ENCODE measurements around the gene SEMA5A.

Gene SEMA5A

GRCh38 chr5:9423571-9423970 lies 122.3 kb downstream of the SEMA5A start (continued):
- no peak for TF ChIP-seq ZNF184 (tag by site-specific recombination; IDR thresholded peaks at IDR 0.05)
- no peak for TF ChIP-seq ZNF837 (tag by site-specific recombination; IDR thresholded peaks at IDR 0.05)
- no peak for TF ChIP-seq HOXA7 (CRISPR knock-in tag; IDR thresholded peaks at IDR 0.05; ENCODE audit: borderline replicate concordance)

DNA sequence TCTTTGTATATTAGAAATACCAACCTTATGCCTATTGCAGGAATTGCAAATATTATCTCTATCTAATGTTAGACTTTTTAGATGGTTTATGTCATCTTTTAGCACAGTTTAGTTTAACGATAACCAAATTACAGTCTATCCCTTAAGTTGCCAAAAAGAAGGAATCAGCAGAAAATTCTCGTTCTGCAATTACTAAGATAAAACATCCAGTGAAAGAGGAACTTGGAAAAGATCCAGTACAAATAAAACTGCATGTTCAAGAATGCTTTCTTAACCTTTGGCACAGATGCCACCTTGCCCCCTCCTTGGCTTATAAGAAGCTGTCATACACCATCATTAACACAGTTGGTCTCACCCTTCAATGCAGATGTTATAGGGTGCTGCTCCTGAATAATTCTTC lies 124.0 kb downstream of the SEMA5A start:
- Histone ChIP-seq H3K36me3 (ENCODE audit: control insufficient read depth in 2 of 2, insufficient read depth in 1 of 2, low read length in 2 of 2) (no peaks in the 10 kb centered on the region), H3K4me1 (ENCODE audit: control insufficient read depth, insufficient read depth, low read length) (peaks cover 17% of the 10 kb centered on the region), H3K27ac (ENCODE audit: extremely low read depth, low read depth, low read length) (no peak overlapping the region), H3K4me3 (ENCODE audit: low read depth, low read length) (no peak overlapping the region), H3K9me3 (ENCODE audit: control insufficient read depth, insufficient read depth, low read depth, low read length) (peaks cover 2% of the 10 kb centered on the region; the same call in 1 of the 2 replicates)
- TF ChIP-seq BCL11B (tag by site-specific recombination; IDR thresholded peaks at IDR 0.05; ENCODE audit: low read depth) (no peak), ZNF16 (tag by site-specific recombination; IDR thresholded peaks at IDR 0.05; ENCODE audit: low read depth) (no peak)
- POLR2A ChIA-PET: no interaction called here
- CTCF ChIA-PET: no interaction called here

DNA sequence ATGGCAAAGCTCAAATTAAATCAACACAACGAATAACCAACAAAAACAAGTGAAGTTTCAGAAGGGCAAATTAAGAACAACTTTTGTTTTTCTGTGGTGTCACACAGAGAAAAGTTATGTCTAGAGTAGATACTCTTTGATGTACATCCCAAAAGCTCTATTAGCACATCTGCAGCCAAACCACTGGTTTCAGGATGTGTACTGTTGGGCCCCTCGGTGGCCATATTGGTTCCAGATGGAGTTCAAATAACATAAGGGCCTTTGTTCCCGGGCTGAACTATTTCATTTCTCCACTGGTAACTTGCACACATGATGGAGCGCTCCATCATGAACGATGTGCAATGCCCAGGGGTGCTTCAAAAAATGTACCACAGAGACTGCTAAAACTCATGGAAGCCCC lies 126.1 kb downstream of the SEMA5A start:
- H3K9me3 ChIP-seq (ENCODE audit: control insufficient read depth, insufficient read depth, low read depth, low read length): peaks cover 2% of the 10 kb centered on the region; the same call in 1 of the 2 replicates
- no peaks in the 10 kb centered on the region for H3K36me3 ChIP-seq (ENCODE audit: control insufficient read depth in 2 of 2, insufficient read depth in 1 of 2, low read length in 2 of 2)
- H3K4me3 ChIP-seq (ENCODE audit: low read depth, low read length): no peak overlapping the region
- CTCF ChIA-PET: interaction anchor here (0.5 kb wide), 1 partner anchor 58 kb away, joined by 3 read pairs; no protein-coding TSS in a partner anchor
- POLR2A ChIA-PET: no interaction called here
- no peak for TF ChIP-seq PRDM1 (tag by site-specific recombination; IDR thresholded peaks at IDR 0.05)
- TF ChIP-seq, protein P1, sequence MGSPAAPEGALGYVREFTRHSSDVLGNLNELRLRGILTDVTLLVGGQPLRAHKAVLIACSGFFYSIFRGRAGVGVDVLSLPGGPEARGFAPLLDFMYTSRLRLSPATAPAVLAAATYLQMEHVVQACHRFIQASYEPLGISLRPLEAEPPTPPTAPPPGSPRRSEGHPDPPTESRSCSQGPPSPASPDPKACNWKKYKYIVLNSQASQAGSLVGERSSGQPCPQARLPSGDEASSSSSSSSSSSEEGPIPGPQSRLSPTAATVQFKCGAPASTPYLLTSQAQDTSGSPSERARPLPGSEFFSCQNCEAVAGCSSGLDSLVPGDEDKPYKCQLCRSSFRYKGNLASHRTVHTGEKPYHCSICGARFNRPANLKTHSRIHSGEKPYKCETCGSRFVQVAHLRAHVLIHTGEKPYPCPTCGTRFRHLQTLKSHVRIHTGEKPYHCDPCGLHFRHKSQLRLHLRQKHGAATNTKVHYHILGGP (tag by site-specific recombination; IDR thresholded peaks at IDR 0.05): no peak
- TF ChIP-seq, protein P2, sequence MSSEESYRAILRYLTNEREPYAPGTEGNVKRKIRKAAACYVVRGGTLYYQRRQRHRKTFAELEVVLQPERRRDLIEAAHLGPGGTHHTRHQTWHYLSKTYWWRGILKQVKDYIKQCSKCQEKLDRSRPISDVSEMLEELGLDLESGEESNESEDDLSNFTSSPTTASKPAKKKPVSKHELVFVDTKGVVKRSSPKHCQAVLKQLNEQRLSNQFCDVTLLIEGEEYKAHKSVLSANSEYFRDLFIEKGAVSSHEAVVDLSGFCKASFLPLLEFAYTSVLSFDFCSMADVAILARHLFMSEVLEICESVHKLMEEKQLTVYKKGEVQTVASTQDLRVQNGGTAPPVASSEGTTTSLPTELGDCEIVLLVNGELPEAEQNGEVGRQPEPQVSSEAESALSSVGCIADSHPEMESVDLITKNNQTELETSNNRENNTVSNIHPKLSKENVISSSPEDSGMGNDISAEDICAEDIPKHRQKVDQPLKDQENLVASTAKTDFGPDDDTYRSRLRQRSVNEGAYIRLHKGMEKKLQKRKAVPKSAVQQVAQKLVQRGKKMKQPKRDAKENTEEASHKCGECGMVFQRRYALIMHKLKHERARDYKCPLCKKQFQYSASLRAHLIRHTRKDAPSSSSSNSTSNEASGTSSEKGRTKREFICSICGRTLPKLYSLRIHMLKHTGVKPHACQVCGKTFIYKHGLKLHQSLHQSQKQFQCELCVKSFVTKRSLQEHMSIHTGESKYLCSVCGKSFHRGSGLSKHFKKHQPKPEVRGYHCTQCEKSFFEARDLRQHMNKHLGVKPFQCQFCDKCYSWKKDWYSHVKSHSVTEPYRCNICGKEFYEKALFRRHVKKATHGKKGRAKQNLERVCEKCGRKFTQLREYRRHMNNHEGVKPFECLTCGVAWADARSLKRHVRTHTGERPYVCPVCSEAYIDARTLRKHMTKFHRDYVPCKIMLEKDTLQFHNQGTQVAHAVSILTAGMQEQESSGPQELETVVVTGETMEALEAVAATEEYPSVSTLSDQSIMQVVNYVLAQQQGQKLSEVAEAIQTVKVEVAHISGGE (tag by site-specific recombination; conservative IDR thresholded peaks at IDR 0.05; ENCODE audit: low read depth): no peak
- TF ChIP-seq, protein P3, sequence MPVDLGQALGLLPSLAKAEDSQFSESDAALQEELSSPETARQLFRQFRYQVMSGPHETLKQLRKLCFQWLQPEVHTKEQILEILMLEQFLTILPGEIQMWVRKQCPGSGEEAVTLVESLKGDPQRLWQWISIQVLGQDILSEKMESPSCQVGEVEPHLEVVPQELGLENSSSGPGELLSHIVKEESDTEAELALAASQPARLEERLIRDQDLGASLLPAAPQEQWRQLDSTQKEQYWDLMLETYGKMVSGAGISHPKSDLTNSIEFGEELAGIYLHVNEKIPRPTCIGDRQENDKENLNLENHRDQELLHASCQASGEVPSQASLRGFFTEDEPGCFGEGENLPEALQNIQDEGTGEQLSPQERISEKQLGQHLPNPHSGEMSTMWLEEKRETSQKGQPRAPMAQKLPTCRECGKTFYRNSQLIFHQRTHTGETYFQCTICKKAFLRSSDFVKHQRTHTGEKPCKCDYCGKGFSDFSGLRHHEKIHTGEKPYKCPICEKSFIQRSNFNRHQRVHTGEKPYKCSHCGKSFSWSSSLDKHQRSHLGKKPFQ (tag by site-specific recombination; IDR thresholded peaks at IDR 0.05): no peak
- TF ChIP-seq, protein P4, sequence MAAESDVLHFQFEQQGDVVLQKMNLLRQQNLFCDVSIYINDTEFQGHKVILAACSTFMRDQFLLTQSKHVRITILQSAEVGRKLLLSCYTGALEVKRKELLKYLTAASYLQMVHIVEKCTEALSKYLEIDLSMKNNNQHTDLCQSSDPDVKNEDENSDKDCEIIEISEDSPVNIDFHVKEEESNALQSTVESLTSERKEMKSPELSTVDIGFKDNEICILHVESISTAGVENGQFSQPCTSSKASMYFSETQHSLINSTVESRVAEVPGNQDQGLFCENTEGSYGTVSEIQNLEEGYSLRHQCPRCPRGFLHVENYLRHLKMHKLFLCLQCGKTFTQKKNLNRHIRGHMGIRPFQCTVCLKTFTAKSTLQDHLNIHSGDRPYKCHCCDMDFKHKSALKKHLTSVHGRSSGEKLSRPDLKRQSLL (tag by site-specific recombination; IDR thresholded peaks at IDR 0.05): no peak
- no peak for TF ChIP-seq HOXD13 (CRISPR knock-in tag; IDR thresholded peaks at IDR 0.05; ENCODE audit: borderline replicate concordance)
- TF ChIP-seq ZNF645 (tag by site-specific recombination; IDR thresholded peaks at IDR 0.05): no peak
- no peak for TF ChIP-seq MEIS1 (CRISPR knock-in tag; IDR thresholded peaks at IDR 0.05; ENCODE audit: borderline replicate concordance)
- TF ChIP-seq, protein P5, sequence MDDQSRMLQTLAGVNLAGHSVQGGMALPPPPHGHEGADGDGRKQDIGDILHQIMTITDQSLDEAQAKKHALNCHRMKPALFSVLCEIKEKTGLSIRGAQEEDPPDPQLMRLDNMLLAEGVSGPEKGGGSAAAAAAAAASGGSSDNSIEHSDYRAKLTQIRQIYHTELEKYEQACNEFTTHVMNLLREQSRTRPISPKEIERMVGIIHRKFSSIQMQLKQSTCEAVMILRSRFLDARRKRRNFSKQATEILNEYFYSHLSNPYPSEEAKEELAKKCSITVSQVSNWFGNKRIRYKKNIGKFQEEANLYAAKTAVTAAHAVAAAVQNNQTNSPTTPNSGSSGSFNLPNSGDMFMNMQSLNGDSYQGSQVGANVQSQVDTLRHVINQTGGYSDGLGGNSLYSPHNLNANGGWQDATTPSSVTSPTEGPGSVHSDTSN (CRISPR knock-in tag; IDR thresholded peaks at IDR 0.05): no peak
- TF ChIP-seq ZNF791 (tag by site-specific recombination; IDR thresholded peaks at IDR 0.05): no peak
- no peak for TF ChIP-seq ZIC2 (tag by site-specific recombination; IDR thresholded peaks at IDR 0.05)
- no peak for TF ChIP-seq ZNF239 (tag by site-specific recombination; IDR thresholded peaks at IDR 0.05)
- no peak for TF ChIP-seq ZNF138 (tag by site-specific recombination; IDR thresholded peaks at IDR 0.05; ENCODE audit: borderline replicate concordance)
- no peak for TF ChIP-seq ZNF549 (tag by site-specific recombination; IDR thresholded peaks at IDR 0.05)
- no peak for TF ChIP-seq SCRT1 (tag by site-specific recombination; IDR thresholded peaks at IDR 0.05; ENCODE audit: borderline replicate concordance)
- no peak for TF ChIP-seq KLF10 (tag by site-specific recombination; IDR thresholded peaks at IDR 0.05)
- TF ChIP-seq ZXDB (tag by site-specific recombination; IDR thresholded peaks at IDR 0.05): no peak
- TF ChIP-seq ZNF266 (tag by site-specific recombination; IDR thresholded peaks at IDR 0.05; ENCODE audit: low read depth): no peak
- H3K27ac ChIP-seq (ENCODE audit: extremely low read depth, low read depth, low read length): no peak overlapping the region
- H3K4me1 ChIP-seq (ENCODE audit: control insufficient read depth, insufficient read depth, low read length): peaks cover 17% of the 10 kb centered on the region
